Naive thymus-derived CD4-positive, alpha-beta T cell (primary cell): ENCODE results near the gene SLX4IP. TPM values are rescaled to one million over a fixed set of nuclear protein-coding genes. Genes with fewer than 3 reads are reported as not detected.

Source experiments
- ATAC-seq: fragments of 150-1000 bp; cut with Tn5 transposase; 2 replicates; pipeline ENCODE4 v1.10.0; 2021; ENCODE audit warnings: mild to moderate bottlenecking, moderate library complexity
- CTCF ChIA-PET: fragments of 350-600 bp; sonication (Branson Sonifier 250); formaldehyde crosslinking; loops from one replicate; lab custom pipeline; 2021; ENCODE audit warnings: antibody characterized with exemption; lab: Charles Lee
- POLR2A ChIA-PET: fragments of 350-600 bp; sonication (Branson Sonifier 250); formaldehyde crosslinking; loops from one replicate; lab custom pipeline; 2021; ENCODE audit warnings: antibody characterized with exemption, inconsistent platforms; lab: Charles Lee
- DNase-seq, 9 donors: peaks; one replicate each; pipeline versions ENCODE4 v3.0.0 to v3.0.0-alpha.2; 2020 to 2022; ENCODE audit warnings: mixed read lengths in 1 of 9
- H3K27ac ChIP-seq: one replicate; pipeline ENCODE4 v1.7.0; 2013; ENCODE audit warnings: mild to moderate bottlenecking, low read depth, low read length, moderate library complexity
- H3K27me3 ChIP-seq, 2 donors: one replicate each; pipeline ENCODE4 v1.7.0; 2013; ENCODE audit warnings: low read length in 2 of 2, mild to moderate bottlenecking in 2 of 2, moderate library complexity in 2 of 2; ENCODE audit not compliant: control insufficient read depth in 2 of 2, insufficient read depth in 2 of 2
- H3K36me3 ChIP-seq, 3 experiments: 1 replicate in 2 of 3; 2 replicates in 1 of 3; pipeline ENCODE4 v1.7.0; 2013; ENCODE audit warnings: low read length in 3 of 3, mild to moderate bottlenecking in 3 of 3, moderate library complexity in 1 of 3; ENCODE audit not compliant: insufficient read depth in 3 of 3, control insufficient read depth in 2 of 3
- H3K4me1 ChIP-seq, 2 donors: one replicate each; pipeline ENCODE4 v1.7.0; 2013; ENCODE audit warnings: low read length in 2 of 2, mild to moderate bottlenecking in 2 of 2, moderate library complexity in 1 of 2; ENCODE audit not compliant: control insufficient read depth in 2 of 2, insufficient read depth in 2 of 2
- H3K4me3 ChIP-seq: 2 replicates; pipeline ENCODE4 v1.7.0; 2013; ENCODE audit warnings: mild to moderate bottlenecking, low read length
- H3K9me3 ChIP-seq, 3 experiments: 1 replicate in 2 of 3; 2 replicates in 1 of 3; pipeline ENCODE4 v1.7.0; 2013; ENCODE audit warnings: low read length in 3 of 3; ENCODE audit not compliant: control insufficient read depth in 2 of 3
- H3K27ac Mint-ChIP-seq, 9 donors: one replicate each; pipeline ENCODE4 v1.8.0; 2020 to 2022; ENCODE audit warnings: mixed read lengths in 9 of 9, mild to moderate bottlenecking in 8 of 9, moderate library complexity in 5 of 9, inconsistent platforms in 2 of 9
- H3K27me3 Mint-ChIP-seq, 5 donors: one replicate each; pipeline ENCODE4 v1.8.0; 2021 to 2022; ENCODE audit warnings: mixed read lengths in 5 of 5, mild to moderate bottlenecking in 1 of 5
- H3K36me3 Mint-ChIP-seq, 5 donors: one replicate each; pipeline ENCODE4 v1.8.0; 2020 to 2022; ENCODE audit warnings: mixed read lengths in 5 of 5, mild to moderate bottlenecking in 3 of 5, inconsistent platforms in 1 of 5
- H3K4me1 Mint-ChIP-seq, 7 donors: one replicate each; pipeline ENCODE4 v1.8.0; 2020 to 2022; ENCODE audit warnings: mixed read lengths in 7 of 7, mild to moderate bottlenecking in 3 of 7, inconsistent platforms in 1 of 7
- H3K4me3 Mint-ChIP-seq, 10 donors: one replicate each; pipeline ENCODE4 v1.8.0; 2020 to 2022; ENCODE audit warnings: mild to moderate bottlenecking in 10 of 10, mixed read lengths in 10 of 10, moderate library complexity in 6 of 10, inconsistent platforms in 2 of 10
- H3K9me3 Mint-ChIP-seq, 11 donors: one replicate each; pipeline ENCODE4 v1.8.0; 2020 to 2022; ENCODE audit warnings: mixed read lengths in 11 of 11, mild to moderate bottlenecking in 4 of 11, inconsistent platforms in 1 of 11, moderate library complexity in 1 of 11
- intact Hi-C, 2 donors: fragments of 100-400 bp; cut with micrococcal nuclease; formaldehyde crosslinking; loops; one replicate each; pipeline ENCODE4 v1.15.1; 2023
- polyA plus RNA-seq, 2 donors: library from polyadenylated mRNA; unstranded; fragments of 300-500 nt; fragmentation: Illumina TruSeq; gene quantifications; one replicate each; pipeline ENCODE4 v1.2.3, GENCODE V29; 2021
- total RNA-seq, 6 experiments: library from RNA in 5 of 6; stranded (reverse) in 5 of 6; gene quantifications; 1 replicate in 5 of 6; 2 replicates in 1 of 6; pipeline ENCODE4 v1.2.3 and lab custom pipeline; 2021 to 2026

Gene SLX4IP
- total and polyA plus RNA-seq, 7 experiments from 2014 or later = 1.6 to 8.2 (median 5.3) TPM

GRCh38 chr20:10508468-10509251 lies 73.6 kb downstream of the SLX4IP start:
- H3K27ac ChIP-seq = no peak overlapping the region
- H3K27me3 ChIP-seq = no peaks in the 10 kb centered on the region
- peaks cover 0 to 13% of the 10 kb centered on the region in 2 donors for H3K4me1 ChIP-seq
- H3K4me1 Mint-ChIP-seq = peaks cover 8 to 34% (median 27%) of the 10 kb centered on the region in 7 donors
- no peaks in the 10 kb centered on the region for H3K9me3 ChIP-seq
- ChIA-PET POLR2A (no interaction called here), CTCF (no interaction called here)
- peak overlapping the region in 1 of 9 donors; percentile 16 for H3K27ac Mint-ChIP-seq
- intact Hi-C loops = no loop called here
- peaks cover 0 to 9% (median 0%) of the 10 kb centered on the region in 5 donors for H3K36me3 Mint-ChIP-seq
- no peaks in the 10 kb centered on the region for H3K27me3 Mint-ChIP-seq
- ATAC-seq = no peak
- H3K9me3 Mint-ChIP-seq = peaks cover 0 to 3% (median 0%) of the 10 kb centered on the region in 11 donors
- H3K4me3 ChIP-seq = no peak overlapping the region
- no peaks in the 10 kb centered on the region for H3K36me3 ChIP-seq
- H3K4me3 Mint-ChIP-seq = no peak overlapping the region
- DNase-seq = no peak

- no peaks in the 10 kb centered on the region for H3K36me3 ChIP-seq
- Mint-ChIP-seq H3K27me3 (no peaks in the 10 kb centered on the region), H3K36me3 (peaks cover 0 to 9% (median under 1%) of the 10 kb centered on the region in 5 donors), H3K4me1 (peaks cover 8 to 38% (median 25%) of the 10 kb centered on the region in 7 donors), H3K4me3 (no peak overlapping the region), H3K27ac (no peak overlapping the region), H3K9me3 (peaks cover 0 to 3% (median 0%) of the 10 kb centered on the region in 11 donors)
- CTCF ChIA-PET = no interaction called here
- ATAC-seq (no peak), DNase-seq (no peak)
- no peaks in the 10 kb centered on the region for H3K27me3 ChIP-seq
- H3K27ac ChIP-seq = no peak overlapping the region
- H3K4me3 ChIP-seq = no peak overlapping the region
- peaks cover 0 to 13% of the 10 kb centered on the region in 2 donors for H3K4me1 ChIP-seq
- intact Hi-C loops = no loop called here
- POLR2A ChIA-PET = no interaction called here
- H3K9me3 ChIP-seq = no peaks in the 10 kb centered on the region
Measured at GRCh38 chr20:10509376-10509775, 74.3 kb downstream of the SLX4IP start.

- no peak overlapping the region for H3K27ac Mint-ChIP-seq
- peaks cover 8 to 42% (median 29%) of the 10 kb centered on the region in 7 donors for H3K4me1 Mint-ChIP-seq
Measured at GRCh38 chr20:10510216-10510615, 75.1 kb downstream of the SLX4IP start.

DNA sequence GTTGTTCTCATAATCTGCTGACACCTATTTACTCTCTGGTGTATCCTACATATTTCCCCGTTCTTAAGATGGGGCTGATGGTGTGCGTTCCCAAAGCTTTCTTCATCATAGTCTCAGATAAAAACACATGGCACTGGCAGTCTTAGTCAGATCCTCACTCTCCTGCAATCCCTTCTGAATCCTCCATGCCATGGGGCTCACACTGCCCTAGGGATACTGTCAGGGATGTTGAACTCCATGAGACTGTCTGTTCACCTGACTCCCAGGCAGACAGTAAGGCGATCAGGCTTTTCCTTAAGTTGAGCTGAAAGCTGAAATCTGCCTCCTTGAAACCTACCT lies 76.0 kb downstream of the SLX4IP start:
- POLR2A ChIA-PET = no interaction called here
- intact Hi-C loops = loop anchor here in 1 of 2 donors (1.0 kb wide), 1 partner anchor 8 kb away; no protein-coding TSS in a partner anchor

More at GRCh38 chr20:10510216-10510615, 75.1 kb downstream of the SLX4IP start:
- intact Hi-C loops = no loop called here
- Histone ChIP-seq H3K27ac (no peak overlapping the region), H3K4me1 (peaks cover 0 to 13% of the 10 kb centered on the region in 2 donors), H3K27me3 (no peaks in the 10 kb centered on the region), H3K36me3 (no peaks in the 10 kb centered on the region), H3K4me3 (no peak overlapping the region), H3K9me3 (no peaks in the 10 kb centered on the region)
- Mint-ChIP-seq H3K4me3 (no peak overlapping the region), H3K9me3 (peaks cover 0 to 3% (median 0%) of the 10 kb centered on the region in 11 donors), H3K36me3 (peaks cover 0 to 9% (median 4%) of the 10 kb centered on the region in 5 donors), H3K27me3 (no peaks in the 10 kb centered on the region)
- CTCF ChIA-PET = no interaction called here
- no peak for DNase-seq
- no peak for ATAC-seq
- POLR2A ChIA-PET = no interaction called here

GRCh38 chr20:10511509-10512251 lies 76.6 kb downstream of the SLX4IP start:
- H3K36me3 ChIP-seq = no peaks in the 10 kb centered on the region
- no peaks in the 10 kb centered on the region for H3K27me3 ChIP-seq
- Mint-ChIP-seq H3K9me3 (peaks cover 0 to 3% (median 0%) of the 10 kb centered on the region in 11 donors), H3K36me3 (peaks cover 0 to 9% (median 4%) of the 10 kb centered on the region in 5 donors), H3K4me3 (peak overlapping the region in 2 of 10 donors; percentile 45 to 74), H3K4me1 (peaks cover 8 to 49% (median 27%) of the 10 kb centered on the region in 7 donors), H3K27ac (peak overlapping the region in 2 of 9 donors; percentile 52 to 83), H3K27me3 (no peaks in the 10 kb centered on the region)
- no peak overlapping the region for H3K27ac ChIP-seq
- H3K4me1 ChIP-seq = peaks cover 0 to 20% of the 10 kb centered on the region in 2 donors
- ATAC-seq (peak; percentile 95), DNase-seq (peak in 2 of 9 donors; percentile 17 to 72)
- POLR2A ChIA-PET = no interaction called here
- intact Hi-C loops = loop anchor here in 1 of 2 donors (1.0 kb wide), 1 partner anchor 8 kb away; no protein-coding TSS in a partner anchor
- no peak overlapping the region for H3K4me3 ChIP-seq
- CTCF ChIA-PET = no interaction called here
- H3K9me3 ChIP-seq = no peaks in the 10 kb centered on the region

More for the DNA sequence above, 76.0 kb downstream of the SLX4IP start:
- ATAC-seq (no peak), DNase-seq (no peak)
- no peaks in the 10 kb centered on the region for H3K27me3 ChIP-seq
- peaks cover 0 to 9% (median 4%) of the 10 kb centered on the region in 5 donors for H3K36me3 Mint-ChIP-seq
- H3K36me3 ChIP-seq = no peaks in the 10 kb centered on the region
- H3K4me1 Mint-ChIP-seq = peaks cover 8 to 49% (median 31%) of the 10 kb centered on the region in 7 donors
- H3K4me1 ChIP-seq = peaks cover 0 to 18% of the 10 kb centered on the region in 2 donors
- no peaks in the 10 kb centered on the region for H3K9me3 ChIP-seq
- CTCF ChIA-PET = no interaction called here
- H3K4me3 Mint-ChIP-seq = peak overlapping the region in 1 of 10 donors; percentile 74
- H3K9me3 Mint-ChIP-seq = peaks cover 0 to 3% (median 0%) of the 10 kb centered on the region in 11 donors
- no peak overlapping the region for H3K27ac ChIP-seq
- H3K27me3 Mint-ChIP-seq = no peaks in the 10 kb centered on the region
- H3K27ac Mint-ChIP-seq = peak overlapping the region in 2 of 9 donors; percentile 52 to 83
- no peak overlapping the region for H3K4me3 ChIP-seq

GRCh38 chr20:10513061-10513460 lies 78.0 kb downstream of the SLX4IP start:
- ATAC-seq = no peak
- Mint-ChIP-seq H3K4me3 (no peak overlapping the region), H3K4me1 (peaks cover 8 to 45% (median 25%) of the 10 kb centered on the region in 7 donors), H3K36me3 (peaks cover 0 to 9% (median 4%) of the 10 kb centered on the region in 5 donors), H3K27ac (no peak overlapping the region), H3K9me3 (peaks cover 0 to 3% (median 0%) of the 10 kb centered on the region in 11 donors), H3K27me3 (no peaks in the 10 kb centered on the region)
- H3K4me3 ChIP-seq = no peak overlapping the region
- CTCF ChIA-PET = no interaction called here
- no peak overlapping the region for H3K27ac ChIP-seq
- POLR2A ChIA-PET = no interaction called here
- H3K36me3 ChIP-seq = no peaks in the 10 kb centered on the region
- DNase-seq = no peak
- peaks cover 0 to 20% of the 10 kb centered on the region in 2 donors for H3K4me1 ChIP-seq
- no peaks in the 10 kb centered on the region for H3K9me3 ChIP-seq
- intact Hi-C loops = no loop called here
- no peaks in the 10 kb centered on the region for H3K27me3 ChIP-seq
